Measurements from ENCODE around the gene CDH3.

The CDH3 gene

DNA sequence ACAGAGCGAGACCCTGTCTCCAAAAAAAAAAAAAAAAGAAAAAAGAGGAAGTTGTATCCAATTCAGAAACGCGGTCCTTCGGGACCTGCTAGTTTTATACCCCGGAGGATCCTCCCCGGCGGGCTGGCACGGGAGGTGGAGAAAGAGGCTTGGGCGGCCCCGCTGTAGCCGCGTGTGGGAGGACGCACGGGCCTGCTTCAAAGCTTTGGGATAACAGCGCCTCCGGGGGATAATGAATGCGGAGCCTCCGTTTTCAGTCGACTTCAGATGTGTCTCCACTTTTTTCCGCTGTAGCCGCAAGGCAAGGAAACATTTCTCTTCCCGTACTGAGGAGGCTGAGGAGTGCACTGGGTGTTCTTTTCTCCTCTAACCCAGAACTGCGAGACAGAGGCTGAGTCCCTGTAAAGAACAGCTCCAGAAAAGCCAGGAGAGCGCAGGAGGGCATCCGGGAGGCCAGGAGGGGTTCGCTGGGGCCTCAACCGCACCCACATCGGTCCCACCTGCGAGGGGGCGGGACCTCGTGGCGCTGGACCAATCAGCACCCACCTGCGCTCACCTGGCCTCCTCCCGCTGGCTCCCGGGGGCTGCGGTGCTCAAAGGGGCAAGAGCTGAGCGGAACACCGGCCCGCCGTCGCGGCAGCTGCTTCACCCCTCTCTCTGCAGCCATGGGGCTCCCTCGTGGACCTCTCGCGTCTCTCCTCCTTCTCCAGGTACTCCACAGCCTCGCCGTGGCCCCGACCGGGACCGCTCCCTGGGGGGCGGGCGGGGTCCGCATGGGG lies at the start of gene CDH3:
TSS of gene CDH3 (plus strand) at position 596 of the 779 bp plus-strand sequence. CDS start at position 666, 70 bp downstream.
- DNase-seq, result no peak

DNA sequence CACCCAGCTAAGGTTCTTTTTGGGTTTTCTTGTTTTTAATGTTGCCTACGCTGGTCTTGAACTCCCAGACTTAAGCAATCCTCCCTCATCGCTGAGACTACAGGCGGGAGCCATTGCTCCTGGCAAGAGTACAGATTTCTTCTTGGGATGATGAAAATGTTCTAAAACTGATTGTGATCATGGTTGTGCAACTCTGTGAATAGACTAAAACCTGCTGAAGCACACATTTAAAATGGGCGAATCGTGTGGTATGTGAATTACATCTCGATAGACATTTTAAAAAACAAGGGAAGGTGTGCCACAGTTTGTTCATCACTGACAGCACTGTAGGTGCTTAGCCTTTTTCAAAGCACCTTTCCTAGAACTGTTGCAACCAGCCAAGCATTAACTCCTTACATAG lies 48.8 kb upstream of the CDH3 start:
- no peak for DNase-seq

DNA sequence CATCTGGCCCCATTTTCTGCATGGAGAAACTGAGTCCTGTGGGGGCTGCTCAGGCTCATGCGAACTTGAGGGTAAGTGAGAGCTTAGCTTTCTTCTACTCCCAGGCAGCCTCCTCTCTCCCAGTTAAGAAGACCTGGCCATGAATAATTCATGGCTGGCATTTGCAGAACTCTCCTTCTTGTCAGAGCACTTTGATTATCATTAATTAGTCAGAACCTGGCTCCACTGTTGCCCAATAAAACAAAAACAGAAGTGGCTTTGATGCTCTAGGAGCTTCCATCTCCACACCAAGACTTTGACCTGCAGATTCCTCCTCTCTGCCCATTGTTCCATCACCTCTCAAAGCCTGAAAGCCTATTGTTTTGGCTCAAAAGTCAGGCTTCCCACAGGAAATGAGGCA lies 45.5 kb upstream of the CDH3 start:
- no peak for DNase-seq

DNA sequence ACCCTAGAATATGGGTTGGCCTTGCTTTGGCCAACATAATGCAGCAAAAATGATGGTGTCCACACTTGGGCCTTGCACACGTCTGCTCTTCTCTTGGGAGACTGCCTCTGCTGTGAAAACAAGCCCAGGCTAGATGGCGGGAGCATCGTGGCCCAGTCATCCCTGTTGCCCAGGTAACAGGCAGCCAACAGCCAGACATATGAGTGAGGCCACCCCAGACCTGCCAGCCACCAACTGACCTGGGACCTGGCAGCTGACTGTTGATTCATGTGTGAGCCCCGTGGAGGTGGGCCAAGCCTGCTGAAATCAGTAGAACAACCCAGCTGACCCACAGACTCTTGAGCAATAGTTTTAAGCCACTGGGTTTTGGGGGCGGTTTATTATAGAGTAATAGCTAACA lies 39.4 kb upstream of the CDH3 start:
- no peak for DNase-seq

DNA sequence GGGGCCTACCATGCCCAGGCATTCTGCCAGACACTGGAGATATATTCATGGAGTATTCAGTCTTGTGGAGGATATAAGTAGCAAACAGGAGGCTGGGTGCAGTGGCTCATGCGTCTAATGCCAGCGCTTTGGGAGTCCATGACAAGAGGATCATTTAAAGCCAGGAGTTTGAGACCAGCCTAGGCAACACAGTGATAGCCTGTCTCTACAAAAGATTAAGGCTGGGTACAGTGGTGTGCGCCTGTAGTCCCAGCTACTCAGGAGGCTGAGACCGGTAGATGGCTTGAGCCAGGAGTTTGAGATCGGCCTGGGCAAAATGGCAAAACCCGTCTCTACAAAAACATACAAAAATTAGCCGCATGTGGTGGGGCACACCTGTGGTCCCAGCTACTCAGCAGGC lies 37.7 kb upstream of the CDH3 start:
- DNase-seq, result no peak

DNA sequence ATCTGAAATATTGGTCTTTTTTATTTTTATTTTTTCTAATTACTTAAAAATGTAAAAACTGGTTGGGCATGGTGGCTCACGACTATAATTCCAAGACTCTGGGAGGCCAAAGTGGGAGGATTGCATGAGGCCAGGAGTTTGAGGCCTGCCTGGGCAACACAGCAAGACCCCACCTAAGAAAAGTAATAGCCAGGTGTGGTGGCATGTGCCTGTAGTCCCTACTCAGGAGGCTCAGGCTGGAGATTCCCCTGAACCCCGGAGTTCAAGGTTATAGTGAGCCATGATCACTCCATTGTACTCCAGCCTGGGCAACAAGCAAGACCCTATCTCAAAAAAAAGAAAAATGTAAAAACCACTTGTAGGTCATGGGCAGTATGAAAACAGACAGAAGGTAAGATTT lies 36.8 kb upstream of the CDH3 start:
- DNase-seq, result no peak

DNA sequence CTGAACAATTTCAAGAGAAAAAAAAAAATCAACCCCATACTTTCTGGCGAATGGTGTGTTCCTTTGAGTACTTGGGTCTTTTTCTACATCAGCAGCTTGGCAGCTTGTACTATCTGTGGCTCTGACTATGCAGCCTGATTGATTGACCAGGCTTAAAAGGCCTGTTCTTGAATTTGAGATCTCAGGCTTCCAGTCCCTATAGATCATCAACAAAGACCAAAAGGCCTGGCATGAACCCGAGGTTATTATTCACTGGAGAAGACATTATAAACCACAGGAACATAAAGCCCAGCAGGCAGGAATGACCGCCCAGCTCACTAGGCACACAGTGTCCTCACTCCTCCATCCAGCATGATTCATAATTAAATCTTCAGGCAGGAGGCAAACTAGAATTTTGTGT lies 32.1 kb upstream of the CDH3 start:
- DNase-seq, result no peak

DNA sequence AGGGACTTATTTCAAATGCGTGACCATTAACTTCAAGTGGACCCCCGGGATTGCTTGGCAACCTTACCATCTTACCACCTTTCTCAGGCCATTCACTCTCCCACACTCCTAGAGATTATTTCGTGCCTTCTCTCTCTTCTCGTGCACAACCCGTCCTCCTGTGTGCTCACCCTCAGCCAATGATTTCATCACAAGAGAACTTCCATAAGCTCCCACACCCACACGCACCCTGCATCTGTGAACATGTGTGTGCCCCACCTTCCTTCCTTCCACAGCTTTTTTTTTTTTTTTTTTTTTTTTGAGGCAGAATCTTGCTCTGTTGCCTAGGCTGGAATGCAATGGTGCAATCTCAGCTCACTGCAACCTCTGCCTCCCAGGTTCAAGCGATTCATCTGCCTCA lies 27.4 kb upstream of the CDH3 start:
- DNase-seq, result no peak

DNA sequence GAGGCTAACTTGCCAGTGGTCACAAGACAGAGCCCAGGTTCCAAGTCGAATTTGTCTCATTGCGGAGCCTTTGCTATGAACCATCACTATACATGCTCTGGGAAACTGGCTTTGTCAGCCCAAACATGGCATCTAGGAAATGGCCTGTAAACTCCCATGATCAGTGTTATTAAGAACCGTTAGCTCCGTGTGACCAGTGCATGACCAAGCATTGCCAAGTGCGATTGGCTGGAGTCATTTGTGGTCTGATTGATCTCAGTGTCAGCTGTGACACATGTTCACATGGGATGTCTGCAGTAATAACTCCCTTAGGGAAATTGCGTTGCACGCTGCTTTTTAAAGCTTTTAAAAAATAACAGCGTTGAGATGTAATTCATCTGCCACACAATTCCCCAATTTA lies 18.6 kb upstream of the CDH3 start:
- DNase-seq, result no peak

DNA sequence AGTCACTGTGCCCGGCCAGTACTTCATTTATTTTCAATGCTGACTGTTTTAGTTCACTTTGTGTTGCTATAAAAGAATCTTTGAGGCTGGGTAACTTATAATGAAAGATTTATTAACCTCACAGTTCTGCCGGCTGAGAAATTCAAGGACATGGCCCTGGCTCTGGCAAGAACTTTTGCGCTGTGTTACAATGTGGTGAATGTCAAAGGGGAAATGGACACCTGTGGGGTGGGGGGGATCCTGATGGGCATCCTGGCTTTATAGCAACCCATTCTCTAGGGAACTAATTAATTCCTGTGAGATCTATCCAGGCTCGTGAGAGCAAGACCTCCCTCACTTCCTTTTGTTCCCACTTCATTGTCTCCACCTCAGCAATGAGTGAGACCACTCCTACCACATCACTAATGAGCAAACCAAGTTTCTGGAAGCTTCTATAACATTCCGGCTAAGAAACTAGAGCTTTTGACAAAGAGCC lies 17.1 kb upstream of the CDH3 start:
- no peak for DNase-seq

DNA sequence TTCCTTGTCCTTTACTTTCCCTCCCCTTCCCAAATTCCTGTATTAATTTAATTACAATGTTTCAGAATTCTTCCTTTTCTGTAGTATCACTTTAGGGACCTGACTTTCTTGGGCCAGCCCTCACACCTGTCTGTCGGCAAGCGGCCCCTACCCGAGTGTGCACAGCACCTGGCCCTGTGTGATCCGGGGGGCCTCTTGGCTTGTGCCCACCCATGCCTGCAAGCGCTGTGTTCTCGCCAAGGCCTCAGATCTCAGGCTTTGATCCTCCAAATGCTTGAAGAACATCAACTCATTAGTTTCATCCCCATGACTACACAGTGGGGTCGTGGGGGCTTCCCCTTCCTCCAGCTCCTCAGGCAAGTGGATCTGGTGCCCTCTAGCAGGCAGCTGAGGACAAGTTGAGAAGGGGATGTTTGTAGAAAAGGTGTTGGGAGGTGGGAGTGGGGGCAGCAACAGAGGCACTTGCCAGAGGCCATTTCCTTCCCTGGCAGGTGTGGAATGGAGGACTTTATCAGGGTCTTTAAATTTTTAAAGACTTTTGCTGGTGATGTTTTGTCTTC lies 15.7 kb upstream of the CDH3 start:
- no peak for DNase-seq

DNA sequence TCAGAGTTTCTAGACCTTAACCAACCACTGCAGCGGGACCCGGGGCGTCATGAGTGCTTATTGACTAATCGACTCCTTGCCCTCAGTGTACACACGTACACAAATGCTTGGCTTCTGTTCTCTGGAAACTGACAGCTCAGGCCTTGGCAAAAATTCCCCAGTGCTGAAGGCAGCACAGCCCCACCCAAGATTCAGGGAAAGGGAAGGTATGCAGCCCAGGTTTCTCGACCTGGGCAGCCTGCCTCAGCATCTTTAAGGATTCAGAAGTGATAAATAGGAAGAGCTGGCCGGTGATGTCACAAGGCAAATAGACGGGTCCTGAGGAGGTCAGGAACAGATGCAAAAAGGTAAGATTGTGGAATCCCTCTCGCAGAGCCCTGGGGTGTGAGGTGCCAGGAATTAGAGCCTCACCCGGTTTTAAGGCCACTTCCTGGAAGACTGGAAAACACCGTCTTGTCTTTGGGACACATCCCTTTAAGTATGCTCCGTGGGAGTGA lies 9.0 kb upstream of the CDH3 start:
- DNase-seq, result no peak

DNA sequence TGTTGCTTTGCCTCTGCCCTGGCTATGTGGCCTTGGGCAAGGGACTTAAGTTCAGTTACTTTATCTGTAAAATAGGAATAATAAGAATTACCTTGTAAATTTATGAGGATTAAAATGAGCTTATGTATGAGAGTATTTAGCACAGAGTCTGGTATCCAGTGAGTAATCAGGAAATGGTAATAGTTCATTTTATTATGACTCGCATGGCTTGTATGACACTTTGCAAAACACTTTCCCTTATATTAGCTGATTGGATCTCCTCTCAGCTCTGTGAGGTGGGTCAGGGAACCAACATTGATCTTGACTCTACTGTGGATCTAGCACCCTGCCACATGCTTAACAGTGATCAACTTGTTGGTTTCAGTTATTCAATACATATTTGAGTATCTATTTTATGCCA lies 8.3 kb upstream of the CDH3 start:
- DNase-seq, result no peak

DNA sequence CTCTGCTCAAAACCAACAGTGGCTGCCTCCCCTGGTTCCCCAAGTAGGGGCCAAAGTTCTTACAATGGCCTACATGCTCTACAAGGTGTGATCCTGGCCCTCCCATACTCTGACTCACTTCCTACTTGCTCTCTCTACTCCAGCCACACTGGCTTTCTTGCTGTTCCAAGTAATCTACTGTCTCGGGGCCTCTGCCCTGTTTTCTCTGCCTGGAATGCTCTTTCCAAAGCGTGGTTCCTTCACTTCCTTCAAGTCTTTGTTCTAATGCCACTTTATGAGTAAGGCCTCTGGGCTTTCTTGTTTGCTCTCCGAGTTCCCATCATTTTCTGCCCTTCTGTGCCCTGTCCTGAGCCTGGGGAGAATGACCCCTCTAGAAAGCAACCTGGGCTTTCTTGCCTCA lies 4.1 kb upstream of the CDH3 start:
- DNase-seq, result no peak

DNA sequence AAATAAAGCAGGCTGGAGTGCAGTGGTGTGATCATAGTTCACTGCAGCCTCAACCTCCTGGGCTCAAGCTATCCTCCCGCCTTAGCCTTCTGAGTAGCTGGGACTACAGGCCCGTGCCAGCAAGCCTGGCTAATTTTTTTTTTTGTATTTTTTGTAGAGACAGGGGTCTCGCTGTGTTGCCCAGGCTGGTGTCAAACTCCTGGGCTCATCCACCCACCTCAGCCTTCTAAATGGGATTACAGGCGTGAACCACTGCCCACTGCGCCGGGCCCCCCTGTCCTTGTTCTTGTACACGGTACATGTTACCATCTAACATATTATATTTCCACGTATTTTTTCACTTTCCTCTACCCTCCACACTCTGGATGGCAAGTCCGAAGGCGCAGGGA lies 3.1 kb upstream of the CDH3 start:
- DNase-seq, result no peak

DNA sequence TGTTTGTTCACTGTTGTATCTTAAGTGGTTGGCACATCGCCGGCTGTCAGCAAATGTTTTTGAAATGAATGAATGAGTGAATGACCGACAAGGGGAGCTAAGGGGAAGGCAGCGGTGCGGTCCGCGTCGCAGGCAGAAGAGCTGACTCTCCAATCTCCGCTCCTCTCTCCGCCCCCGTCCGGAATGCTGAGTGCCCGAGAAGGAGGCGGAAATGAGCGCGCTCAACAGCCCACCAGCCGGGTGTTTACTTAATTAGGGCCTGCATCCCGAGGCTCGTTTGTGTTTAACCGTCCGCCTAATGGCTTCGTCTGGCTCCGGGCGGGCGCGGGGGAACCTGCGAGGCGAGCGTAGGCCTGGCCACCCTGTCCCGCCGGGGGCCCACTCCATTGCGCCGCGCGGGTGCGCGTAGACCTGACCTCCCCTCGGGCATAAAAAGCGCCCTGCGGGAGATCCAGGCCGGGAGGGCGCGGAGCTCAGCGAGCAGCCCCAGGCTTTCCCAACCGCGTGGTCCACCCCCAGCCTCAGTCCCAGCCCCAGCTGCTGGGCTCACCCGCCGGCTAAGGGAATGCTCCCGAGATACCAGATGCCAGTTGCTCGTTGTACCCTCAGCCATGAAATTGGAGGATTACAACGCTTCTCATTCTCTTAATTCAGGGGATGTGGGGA lies 2.5 kb upstream of the CDH3 start:
- no peak for DNase-seq

DNA sequence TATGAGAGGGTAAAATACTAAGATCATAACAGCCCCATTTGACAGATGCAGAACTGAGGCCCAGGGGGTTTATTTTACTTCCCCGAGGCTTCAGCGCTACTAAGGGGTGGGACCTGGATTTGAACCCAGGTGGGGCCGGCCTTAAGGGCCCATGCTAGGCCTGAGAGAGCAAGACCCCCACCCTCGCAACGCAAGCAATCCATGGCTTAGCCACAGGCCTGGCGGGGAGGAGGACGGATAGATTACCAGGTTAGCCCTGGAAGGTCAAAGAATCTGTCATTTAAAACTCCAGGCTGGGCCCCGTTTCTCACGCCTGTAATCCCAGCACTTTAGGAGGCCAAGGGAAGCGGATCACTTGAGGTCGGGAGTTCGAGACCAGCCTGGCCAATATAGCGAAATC lies 1.9 kb upstream of the CDH3 start:
- no peak for DNase-seq

DNA sequence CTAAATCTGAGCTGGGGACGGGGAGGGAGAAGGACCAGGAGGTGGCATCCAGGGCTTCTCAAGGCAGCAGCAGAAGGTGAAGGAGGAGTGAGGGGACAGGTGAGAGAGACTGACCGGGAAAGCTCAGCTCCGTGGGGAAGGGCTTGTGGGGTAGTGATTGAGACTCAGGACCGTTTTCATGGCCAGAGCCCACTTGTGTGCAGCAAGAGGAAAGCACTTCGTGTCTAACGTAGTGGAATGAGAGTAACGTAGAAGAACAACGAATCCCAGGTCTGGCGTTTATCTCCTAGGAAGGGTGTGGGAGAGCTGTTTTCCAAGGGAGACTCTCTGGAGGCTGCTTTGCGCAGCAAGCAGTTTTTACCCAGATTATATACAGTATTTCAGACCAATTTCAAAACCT lies 1.3 kb upstream of the CDH3 start:
- DNase-seq, result no peak

DNA sequence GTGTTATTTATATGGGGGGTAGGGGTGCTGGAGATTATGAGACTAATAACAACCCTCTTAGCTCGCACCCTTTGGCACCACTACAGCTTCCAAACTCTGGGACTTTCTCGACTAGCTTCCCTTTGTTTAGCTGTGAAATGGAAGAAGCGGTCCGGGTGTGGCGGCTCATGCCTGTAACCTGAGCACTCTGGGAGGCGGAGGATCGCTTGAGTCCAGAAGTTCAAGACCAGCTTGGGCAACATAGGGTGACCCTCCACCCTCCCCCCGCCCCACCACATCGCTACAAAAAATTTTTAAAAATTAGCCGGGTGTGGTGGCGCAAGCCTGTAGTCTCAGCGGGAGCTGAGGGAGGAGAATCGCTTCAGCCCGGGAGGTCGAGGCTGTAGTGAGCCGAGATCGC lies 814 bp upstream of the CDH3 start:
- no peak for DNase-seq

DNA sequence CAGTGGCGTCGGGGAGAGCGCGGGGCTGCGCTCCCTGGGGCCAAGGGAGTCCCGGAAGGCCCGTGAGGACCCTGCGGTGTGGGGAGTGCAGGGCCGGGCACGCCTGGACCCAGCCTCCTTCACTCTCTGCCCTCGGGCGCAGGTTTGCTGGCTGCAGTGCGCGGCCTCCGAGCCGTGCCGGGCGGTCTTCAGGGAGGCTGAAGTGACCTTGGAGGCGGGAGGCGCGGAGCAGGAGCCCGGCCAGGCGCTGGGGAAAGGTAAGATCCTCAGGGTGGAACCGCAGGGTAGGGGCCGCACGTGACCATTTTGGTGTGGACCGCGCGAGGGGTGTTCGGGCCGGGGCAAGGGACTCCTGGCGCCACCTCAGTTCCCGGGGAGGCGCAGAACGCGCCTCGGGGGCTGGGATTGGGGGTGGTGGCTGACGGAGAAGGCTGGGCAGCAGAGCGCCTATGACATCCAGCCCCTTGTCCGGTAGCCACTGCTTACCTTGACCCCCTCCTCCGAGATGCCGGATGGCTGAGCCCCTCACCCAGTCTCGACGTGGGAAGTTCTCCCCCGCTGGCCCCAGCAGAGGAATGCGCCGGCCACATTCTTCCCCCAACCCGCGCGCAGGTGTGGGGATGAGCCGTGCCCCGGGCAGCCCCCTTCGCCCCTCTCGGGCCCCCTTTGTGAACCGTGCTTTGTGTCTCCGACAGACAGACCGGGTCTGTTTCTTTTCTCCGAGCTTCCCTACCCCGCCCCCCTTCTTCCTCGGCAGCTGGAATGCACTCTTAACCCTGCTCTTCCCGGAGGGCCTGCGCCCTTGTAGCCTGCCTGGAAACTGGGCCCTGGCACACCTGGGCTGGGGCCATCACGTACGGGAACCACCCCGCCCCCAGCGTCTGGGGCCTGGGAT lies 631 bp downstream of the CDH3 start:
- no peak for DNase-seq

DNA sequence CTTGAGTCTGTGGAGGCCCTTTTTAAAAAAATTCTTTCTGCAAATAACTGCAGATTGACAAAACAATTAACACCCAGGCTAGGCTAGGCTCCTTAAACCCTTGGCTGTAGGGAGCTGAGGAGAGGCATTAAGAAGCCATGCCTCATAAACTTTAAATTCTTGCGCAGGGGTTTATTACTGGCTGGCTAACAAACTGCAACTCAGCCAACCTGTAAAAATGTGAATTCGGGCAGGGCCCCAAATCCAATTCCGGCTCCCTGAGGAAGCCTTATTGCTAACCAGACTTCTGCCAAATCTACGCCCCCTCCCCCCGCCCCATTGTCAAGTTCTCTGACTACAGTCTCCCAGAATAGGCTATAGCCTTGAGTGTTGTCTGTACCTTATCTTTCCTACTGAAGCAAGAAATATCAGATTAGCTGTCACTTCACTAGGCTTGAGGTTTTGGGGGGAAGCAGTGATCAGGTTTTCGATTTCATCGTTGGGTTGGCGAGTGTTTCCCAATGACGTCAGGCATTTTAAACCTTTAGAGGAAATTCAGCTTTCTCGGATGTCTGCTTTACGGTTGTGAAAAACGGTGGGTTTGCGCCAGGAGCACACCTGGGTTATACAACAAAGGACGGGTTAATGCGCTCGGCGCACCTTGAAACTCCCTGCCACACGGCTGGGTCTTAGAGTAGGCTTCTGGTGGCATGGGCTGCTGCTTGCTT lies 2.0 kb downstream of the CDH3 start:
- DNase-seq, result no peak

DNA sequence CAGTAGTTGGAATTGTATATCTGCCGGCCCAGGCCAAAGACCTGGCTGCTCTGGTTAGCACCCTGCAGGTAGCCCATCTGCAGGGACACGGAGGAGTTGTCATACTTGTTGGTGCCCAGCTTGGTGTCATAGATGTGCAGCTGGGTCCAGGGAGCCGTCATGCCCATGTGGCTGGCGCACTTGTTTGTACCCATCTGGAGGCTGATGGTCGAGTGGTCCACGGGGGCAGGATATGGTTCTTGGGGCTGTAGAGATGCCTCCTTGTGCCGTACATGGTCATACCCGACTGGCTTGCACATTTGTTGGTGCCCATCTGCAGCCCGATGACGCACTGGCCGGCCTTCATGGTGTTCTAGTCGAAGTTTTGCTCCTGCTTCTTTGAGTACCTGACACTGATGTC lies 6.0 kb downstream of the CDH3 start:
- DNase-seq, result no peak

DNA sequence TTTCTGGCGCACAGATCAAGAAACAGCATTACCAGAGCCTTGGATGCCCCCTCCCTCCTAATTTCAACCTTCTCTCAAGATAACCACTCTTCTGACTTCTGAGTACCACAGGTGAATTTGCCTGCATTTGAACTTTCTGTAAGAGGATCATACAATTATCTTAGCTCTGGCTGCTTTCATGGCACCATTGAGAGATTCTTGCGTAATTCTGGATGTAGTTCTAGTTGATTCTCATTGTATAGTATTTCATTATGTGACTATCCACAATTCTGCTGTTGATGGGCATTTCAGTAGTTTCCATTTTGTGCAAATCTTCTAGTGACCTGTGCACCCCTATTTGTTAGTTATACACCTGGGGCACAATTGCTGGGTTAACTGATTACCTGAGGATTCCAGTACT lies 7.5 kb downstream of the CDH3 start:
- no peak for DNase-seq
